Amniotic epithelial cell (primary cell): ENCODE data around the gene TRIP10.
"Not testable (repeated sequence)": the region's sequence is repeated elsewhere in the genome, so short reads cannot be mapped to it uniquely, and the experiment has no call there.

ENCODE experiments used
- DNase-seq: peaks from one replicate; pipeline ENCODE4 v3.0.0-alpha.2; 2010; ENCODE audit warnings: low read depth

Gene TRIP10

GRCh38 chr19:6794686-6795431 lies 55.4 kb downstream of the TRIP10 start:
- DNase-seq = no peak

GRCh38 chr19:6796278-6796677 lies 56.8 kb downstream of the TRIP10 start:
- DNase-seq = no peak

GRCh38 chr19:6797646-6798045 lies 58.2 kb downstream of the TRIP10 start:
- no peak for DNase-seq

- not testable (repeated sequence) for DNase-seq
Observed at GRCh38 chr19:6800160-6800790, 60.8 kb downstream of the TRIP10 start.

- DNase-seq = peak; percentile 6
Observed at GRCh38 chr19:6800991-6801484, 61.6 kb downstream of the TRIP10 start.
